ENCODE results near the gene ITGA7.

The ITGA7 gene, protein sequence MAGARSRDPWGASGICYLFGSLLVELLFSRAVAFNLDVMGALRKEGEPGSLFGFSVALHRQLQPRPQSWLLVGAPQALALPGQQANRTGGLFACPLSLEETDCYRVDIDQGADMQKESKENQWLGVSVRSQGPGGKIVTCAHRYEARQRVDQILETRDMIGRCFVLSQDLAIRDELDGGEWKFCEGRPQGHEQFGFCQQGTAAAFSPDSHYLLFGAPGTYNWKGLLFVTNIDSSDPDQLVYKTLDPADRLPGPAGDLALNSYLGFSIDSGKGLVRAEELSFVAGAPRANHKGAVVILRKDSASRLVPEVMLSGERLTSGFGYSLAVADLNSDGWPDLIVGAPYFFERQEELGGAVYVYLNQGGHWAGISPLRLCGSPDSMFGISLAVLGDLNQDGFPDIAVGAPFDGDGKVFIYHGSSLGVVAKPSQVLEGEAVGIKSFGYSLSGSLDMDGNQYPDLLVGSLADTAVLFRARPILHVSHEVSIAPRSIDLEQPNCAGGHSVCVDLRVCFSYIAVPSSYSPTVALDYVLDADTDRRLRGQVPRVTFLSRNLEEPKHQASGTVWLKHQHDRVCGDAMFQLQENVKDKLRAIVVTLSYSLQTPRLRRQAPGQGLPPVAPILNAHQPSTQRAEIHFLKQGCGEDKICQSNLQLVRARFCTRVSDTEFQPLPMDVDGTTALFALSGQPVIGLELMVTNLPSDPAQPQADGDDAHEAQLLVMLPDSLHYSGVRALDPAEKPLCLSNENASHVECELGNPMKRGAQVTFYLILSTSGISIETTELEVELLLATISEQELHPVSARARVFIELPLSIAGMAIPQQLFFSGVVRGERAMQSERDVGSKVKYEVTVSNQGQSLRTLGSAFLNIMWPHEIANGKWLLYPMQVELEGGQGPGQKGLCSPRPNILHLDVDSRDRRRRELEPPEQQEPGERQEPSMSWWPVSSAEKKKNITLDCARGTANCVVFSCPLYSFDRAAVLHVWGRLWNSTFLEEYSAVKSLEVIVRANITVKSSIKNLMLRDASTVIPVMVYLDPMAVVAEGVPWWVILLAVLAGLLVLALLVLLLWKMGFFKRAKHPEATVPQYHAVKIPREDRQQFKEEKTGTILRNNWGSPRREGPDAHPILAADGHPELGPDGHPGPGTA

DNA sequence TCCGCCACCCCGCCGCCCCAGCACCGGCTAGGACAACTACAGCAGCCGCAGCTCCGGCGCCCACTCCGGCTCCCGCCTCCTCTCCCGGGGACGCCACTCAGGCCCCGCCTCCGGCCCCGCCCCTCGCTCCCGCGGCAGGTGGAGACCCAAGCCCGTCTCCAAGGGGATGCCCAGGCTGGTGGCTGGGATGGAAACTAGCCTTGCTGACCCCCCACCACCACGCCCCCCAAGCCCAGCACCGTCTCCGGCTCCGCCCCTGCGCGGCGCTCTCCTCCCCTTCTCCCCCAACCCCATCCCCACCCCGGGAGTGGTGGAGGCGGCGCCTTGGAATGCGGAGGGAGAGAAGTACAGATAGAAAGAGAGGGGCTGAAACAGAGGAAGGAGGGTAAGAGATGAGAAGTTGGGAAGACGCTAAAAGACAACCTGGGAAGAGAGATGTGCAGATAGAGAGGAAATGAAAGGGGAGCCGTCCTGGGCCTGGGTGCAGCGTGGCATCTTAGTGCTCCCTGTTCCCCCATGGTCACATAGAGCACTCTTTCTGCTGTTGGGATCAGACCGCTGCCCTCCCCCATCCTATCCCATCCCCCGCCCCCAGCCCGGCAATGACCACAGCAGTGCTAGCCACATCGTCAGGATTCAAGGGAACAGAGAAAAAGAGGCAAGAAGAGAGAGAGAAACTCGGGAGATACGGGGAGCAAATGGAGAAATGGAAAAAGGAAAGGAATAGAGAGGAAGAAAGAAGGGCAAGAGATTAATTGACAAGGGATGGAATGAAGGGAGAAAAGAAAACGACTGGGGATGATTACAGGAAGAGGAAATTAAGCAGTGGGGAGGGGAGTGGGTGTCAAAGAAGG is at the start of gene ITGA7:
Gene ITGA7, minus strand, starts transcription at position 64 of the 854 bp plus-strand sequence. CDS start 222 bp downstream, outside the sequence.
- DNase-seq: no peak

DNA sequence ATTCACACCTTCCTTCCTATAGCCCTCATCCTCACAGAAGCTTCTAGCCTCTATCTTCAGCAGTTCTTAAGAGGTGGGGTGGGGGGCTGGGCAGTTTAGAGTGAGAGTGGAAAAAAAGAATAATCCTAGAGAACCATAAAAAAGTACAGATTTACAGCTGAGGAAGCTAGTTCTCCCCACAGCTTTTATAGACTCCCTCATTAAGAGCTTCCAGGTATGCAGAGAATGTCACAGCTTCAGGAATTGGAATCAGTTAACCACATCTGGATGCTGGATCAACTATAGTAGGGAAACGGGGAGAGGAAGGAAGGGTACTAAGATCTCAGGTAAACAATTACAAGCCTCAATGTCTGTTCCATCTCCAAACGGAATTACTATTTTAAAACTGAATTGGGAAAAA is 47.5 kb upstream of the ITGA7 start:
- no peak for DNase-seq

DNA sequence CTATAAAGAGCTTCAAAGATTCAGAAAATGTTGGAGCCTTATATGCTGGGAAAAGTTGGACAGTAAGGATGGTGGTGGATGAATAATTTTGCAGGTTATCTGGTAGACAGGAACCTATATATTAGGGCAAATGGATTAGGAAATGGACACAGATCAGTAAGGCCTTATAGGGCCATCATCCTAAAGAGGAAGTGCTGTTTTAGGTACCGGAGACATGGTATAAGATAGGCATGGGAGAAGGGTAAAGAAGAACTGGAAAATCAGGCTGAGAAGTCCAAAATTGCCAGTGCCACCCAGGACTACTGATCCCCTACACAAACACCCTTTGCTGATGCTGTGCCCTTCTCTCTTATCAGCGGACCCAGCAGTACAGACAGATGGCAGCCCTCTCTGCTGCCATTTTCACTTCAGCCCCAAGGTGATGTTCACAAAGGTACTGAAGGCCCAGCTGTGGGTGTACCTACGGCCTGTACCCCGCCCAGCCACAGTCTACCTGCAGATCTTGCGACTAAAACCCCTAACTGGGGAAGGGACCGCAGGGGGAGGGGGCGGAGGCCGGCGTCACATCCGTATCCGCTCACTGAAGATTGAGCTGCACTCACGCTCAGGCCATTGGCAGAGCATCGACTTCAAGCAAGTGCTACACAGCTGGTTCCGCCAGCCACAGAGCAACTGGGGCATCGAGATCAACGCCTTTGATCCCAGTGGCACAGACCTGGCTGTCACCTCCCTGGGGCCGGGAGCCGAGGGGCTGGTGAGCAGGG is 40.7 kb upstream of the ITGA7 start:
- DNase-seq: no peak

DNA sequence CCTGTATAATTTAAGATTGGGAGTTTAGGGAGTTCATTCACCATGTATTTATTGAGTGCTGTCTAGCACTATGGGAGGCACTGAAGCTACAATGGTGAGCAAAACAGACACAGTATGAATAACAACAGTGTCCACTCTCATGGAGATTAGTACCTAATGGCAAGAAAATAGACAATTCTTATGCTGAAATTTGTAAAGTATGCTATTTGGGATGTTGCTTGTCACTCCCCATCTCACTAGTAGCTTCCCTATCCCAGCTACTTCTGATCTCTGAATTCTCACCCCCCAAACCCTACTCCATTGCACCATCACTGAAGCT is 39.2 kb upstream of the ITGA7 start:
- DNase-seq: no peak

DNA sequence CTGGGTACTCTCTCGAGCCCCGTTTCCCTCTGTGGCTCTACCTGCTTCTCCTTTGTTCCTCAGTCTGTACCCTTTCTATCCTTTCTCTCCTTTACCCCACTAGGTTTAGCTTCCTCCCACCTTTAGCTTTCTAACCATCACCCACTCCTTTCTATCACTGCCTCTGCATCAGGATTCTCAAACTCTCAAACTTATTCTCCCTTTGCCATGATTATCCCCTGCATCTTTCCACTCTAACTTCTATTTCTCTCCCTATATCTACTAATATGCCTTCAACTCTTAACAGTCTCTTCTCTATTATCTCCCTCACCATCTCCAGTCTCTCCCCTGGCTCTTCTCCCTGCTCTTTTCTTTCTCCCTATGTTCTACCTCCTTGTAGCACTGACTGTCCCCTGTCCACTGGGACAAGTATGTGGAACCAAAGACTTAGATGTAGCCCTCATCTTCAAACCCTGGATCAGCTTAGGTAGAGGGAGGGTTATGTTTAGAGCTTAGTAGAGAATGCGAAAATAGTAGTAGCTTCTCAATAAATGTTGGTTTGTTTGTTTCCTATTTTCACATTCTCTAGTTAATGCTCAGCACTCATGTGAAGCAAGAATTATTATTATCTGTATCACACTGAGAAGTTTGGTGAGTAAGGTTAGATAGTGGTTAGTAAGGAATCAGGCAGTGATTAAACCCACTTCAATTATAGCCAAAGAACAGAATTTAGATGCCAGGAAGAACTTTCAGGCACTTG is 38.6 kb upstream of the ITGA7 start:
- no peak for DNase-seq

DNA sequence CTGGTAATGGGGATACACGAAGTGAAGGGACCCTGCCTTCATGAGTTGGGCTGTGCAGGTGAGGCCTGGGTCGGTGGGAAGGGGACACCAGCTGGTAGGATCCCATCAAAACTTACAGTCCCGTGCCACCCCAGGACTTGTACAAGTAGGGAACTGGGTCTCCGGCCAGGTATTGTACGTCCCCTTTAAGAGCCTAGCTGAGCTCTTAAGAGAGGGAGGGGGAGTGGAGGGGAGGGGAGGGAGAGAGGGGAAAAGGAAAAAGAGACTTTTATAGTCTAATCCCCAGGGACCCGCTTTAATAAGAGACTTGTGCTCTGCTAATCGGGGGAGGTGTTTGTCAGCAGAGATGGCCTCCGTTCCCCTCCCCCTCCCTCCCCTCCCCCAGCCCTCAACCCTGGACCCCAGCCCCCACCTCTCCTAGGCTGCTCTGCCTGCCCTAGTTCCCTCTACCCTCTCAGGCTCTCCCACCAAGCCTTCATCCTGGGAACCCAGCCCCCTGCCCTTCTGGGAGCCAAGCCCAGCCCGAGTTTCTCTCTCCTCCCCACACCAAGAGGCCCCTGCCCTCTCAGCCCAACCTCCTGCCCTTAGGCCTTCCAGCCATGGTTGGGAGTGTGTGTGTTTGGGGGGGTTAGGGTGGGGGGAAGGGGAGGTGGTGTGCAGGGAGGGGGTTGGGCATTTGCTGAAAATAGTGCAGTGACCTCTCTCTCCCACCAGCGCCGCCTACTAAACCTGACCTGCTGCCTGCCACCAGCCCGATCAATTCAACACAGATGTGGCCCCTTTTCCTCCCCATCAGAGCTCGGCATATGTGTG is 37.9 kb upstream of the ITGA7 start:
- peak; percentile 57 for DNase-seq

DNA sequence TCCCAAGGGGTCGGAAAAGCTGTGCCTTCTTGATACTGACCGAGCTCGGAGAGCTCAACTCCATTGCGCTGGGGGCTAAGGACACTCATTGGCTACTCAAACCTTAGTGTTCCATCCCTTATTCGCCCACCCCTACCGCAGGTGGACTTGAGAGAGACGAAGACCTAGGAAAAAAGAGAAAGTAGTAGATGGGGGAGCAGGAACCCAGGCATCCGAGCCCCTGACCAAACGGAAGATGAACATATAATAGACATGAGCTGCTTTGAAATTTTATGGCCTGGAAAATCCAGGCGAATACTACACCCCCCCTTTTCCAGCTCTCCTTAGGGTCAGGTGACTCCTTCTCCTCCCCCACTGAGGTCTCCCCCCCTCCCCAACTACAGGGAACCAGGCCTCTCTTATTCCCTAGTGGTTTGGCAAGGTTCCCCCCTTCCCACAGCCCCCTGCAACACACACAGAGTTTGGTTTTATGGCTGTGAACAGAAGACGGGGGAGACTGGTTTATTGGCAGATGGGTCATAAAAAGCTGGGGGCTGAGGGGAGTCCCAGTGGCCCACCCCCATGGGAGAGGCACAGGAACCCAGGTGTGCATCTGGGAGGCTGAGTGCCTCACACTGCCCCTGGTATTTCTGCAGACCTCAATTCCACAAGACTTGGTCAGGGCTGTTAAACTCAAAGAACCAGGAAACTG is 36.8 kb upstream of the ITGA7 start:
- DNase-seq: no peak

DNA sequence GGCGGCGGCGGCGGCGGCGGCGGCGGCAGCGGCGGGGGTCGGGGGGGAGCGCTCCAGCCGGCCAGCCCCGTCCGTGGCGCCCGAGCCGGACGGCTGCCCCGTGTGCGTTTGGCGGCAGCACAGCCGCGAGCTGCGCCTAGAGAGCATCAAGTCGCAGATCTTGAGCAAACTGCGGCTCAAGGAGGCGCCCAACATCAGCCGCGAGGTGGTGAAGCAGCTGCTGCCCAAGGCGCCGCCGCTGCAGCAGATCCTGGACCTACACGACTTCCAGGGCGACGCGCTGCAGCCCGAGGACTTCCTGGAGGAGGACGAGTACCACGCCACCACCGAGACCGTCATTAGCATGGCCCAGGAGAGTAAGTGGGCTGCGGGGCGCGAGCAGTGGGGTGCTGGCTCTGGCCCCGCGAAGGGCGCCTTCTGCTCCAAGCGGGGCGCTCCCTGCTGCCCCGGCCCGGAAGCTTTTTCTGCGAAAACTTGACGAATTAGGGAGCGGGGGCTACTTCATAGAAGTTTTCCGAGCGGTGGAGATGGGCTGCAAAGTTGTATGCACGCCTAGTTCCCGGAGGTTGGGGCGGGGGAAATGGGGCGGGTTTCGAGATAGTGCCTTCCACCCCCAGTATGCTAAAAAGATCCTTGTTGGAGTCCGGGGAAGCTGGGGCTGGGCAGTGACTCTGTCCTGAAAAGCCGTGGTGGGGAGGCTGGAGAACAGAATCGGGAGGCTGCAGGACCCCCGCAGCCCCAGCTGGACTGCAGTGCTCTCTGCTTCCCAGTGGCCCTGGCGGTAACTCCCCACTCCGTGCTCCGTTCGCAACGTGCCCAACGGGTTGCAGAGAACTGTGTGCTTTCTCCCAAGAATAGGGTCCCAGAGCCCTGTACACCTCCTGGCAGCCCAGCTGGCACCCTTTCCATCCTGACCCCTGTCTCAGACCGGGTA is 36.0 kb upstream of the ITGA7 start:
- DNase-seq: peak; percentile 56

DNA sequence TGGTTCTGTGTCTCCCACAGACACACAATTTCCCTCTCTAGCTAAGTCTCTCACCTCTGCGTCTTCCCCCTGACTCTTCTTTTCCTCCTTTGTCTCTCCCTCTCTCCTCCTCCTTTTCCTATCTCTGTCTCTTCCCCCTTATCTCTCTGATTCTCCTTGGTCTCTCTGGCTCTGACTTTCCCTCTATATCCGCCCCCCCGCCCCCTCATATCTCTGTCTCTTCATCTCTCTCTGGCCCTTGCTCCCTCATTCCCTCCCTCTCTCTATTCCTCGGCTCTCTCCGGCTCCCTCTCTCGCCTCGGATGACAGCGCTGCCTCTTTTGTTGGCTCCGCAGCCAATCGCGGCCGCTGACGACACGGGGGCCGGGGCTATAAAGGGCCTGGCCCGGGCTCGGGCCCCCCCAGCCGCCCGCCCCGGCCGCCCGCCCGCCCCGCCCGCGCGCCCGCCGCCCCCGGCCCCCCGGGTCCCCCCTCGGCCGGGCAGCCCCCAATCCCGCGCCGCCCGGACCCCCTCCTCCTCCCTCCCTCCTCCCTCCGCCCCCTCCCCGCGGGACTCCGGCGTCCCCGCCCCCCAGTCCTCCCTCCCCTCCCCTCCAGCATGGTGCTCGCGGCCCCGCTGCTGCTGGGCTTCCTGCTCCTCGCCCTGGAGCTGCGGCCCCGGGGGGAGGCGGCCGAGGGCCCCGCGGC is 35.2 kb upstream of the ITGA7 start, which contains the start of gene GDF11:
Gene GDF11, plus strand, starts transcription at position 404 of the 687 bp plus-strand sequence. Its CDS starts 195 bp downstream, at position 599.
- DNase-seq: peak; percentile 79

DNA sequence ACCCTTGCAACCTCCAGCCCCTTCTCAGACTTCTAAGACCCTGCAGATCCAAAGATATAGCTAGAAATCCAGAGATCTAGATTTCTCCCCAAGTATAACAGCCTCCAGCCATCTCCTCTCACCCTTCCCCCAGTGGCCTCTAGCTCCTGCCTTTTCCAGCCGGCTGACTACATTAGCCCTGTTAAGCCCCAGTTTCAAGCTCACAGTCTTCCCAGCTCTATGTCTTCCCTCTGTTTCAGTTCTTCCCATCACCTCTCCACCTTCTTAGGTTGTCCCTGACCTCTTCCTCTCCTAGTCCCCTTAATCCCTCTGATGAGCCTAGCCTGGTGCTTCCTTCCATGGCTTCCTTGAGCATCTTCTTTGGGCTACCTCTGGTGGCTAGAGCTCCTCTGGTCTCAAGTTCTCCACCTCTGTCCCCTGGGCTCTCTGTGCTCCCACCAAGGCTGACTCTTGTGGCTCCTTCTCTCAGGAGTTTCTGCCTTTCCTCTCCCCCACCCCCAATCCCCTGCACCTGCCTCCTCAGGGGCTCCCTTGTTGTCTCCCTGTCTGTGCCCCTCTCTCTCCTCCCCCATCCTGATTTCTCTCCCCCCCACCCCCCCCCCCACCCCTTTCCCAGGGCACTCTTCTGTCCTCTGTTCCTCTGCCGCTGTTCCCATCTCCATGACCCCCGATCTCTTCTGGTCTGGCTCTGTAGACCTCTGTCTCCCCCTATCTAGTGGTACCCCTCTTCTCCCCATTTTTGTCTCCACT is 34.4 kb upstream of the ITGA7 start:
- DNase-seq: no peak

DNA sequence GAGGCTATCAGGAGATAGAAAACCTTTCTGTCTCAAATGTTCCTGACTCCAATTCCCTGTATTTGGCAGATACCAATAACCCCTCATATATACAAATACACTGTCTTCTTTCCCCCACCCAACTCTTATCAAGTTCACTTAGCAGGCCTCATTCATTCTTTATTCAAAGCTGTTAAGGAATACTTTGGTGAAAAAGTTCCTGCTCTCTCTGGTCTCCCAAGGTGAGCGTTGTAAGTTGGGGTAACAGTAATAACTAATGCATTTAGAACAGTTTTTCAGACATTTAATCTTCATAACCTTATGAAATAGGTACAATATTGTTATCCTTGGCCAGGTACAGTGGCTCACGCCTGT is 31.3 kb upstream of the ITGA7 start:
- no peak for DNase-seq

DNA sequence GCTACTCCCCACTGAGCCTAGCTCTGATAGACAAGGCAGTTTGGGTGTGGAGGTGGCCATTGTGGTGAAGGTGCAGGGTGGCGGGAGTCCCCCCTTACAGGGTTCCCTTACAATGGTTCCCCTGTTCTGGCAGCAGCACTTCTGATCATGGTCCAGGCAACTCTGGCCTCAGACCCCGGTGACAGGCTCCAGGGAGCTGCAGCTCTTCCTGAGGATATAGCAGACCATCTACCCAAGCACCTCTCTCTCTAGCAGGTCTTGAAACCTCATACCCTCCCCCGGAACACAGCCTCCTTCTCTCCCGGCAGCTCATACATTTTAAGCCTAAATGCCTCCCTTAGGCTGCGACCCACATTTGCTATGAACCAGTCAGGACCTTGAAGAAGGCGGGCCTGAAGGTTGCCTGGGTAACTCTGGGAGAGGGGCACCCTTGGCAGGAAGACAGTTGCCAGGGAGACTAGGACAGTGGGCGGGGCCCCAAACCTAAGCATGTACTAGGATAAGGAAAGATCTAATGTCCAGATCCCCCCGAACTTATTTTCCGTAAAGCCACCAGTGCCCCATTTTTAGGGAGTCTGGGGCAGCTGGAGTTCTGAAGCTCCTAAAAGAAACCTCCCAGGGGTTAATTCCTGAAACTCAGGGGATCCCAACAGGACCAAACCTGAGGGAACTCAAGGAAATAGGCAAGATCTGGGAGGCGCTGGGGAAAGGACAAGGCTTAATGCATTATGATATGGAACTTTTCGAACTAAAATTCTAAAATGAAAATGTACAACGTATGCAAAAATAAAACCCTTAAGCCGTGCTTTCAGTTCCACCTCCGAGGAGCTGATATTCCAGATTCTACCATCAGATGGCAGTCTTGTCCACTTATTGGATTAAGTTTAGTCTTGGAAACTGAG is 30.7 kb upstream of the ITGA7 start:
- peak; percentile 87 for DNase-seq

DNA sequence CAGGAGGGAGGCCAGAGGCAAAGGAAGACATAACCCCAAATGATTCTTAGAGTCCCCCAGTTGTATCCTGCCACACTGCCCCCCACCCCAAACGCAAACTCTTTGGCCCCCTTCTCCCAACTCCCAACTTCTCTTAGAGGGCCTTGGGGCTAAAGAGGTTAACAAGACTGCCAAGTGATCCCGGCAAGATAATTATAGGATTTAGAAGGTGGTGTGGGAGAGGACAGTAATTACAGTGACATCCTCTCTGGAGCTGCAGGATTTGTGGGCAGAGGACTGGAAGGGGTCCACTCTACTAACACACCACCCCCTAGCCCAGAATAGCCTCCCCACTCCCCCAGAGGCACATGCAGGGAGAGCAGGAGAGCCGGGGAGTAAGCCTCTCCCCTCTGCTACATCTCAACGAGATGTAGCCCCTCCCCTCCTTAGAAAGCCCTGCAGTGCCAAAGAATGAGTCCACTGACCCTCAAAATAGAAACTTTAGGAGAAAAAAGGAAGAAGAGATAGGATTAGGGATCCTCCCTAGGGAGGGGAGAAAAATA is 29.9 kb upstream of the ITGA7 start:
- DNase-seq: no peak

DNA sequence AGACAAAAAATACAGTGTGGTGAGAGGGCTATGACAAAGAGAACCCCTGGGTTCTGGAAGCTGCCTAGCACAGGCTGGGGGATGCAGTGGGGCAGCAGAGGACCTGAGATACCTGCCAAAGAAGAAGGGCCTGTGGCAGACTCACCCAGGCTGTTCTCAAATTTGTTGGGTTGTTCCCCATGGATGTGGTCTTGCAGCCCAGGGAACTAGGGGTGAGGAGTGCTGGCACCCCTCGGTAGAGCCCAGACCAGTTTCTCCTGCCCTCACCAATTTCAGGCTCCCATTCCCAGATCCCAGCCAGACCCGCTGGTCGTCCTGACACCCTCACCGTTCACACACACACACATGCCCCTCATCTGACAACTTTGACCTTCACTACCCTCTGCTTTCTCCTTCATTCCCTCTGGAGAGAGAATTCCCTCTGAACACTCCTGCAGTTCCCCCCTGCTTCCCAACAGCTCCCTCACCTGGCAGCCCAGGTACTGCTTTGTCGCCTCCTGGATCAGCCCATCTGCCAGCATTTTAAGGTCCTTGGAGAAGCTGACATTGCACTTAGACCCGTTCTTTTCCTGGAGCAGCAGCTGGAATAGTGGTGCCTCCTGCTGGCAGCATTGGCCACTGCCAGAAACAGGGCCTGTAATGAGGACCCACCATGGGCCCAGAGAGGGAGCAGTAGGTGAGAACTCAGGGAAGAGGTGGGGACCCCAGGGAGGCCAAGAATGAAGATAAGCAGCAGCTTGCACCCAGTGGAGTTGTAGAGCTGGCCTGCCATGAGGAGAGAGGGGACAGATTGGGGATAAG is 29.3 kb upstream of the ITGA7 start:
- peak; percentile 66 for DNase-seq

DNA sequence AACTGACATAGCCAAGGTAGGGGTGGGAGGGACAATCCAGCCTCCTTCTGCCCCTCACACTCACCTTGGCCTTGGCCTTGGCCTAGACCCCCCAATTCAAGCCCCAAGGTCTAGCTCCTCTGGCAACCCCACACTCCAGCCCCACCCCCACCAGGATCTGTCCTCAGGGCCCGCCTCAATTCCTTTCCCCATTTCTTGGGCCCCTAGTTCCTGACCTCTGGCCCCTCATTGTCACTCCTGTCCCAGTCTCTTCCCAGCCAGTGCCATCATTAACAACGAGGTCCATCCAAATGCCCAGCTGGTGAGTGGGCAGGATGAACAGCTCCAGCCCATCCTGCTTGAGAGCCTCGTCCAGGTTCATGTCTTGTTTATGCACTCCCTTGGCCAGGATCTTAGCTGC is 28.4 kb upstream of the ITGA7 start:
- DNase-seq: no peak

Measured in fibroblast of upper back skin (primary cell).